Spleen (tissue), 13 donors: Measurements from ENCODE around the gene ZNF679. TPM values are rescaled to one million over a fixed set of nuclear protein-coding genes. Genes with fewer than 3 reads are reported as not detected.
"Not testable (repeated sequence)": the region's sequence is repeated elsewhere in the genome, so short reads cannot be mapped to it uniquely, and the experiment has no call there.

Experiments used
- DNase-seq: peaks from one replicate; pipeline ENCODE4 v3.0.0-alpha.2; 2020
- H3K27ac ChIP-seq, 8 donors: fragments of 200-600 bp; sonication (generic) in 7 of 8; 1 replicate in 4 of 8; 2 replicates in 4 of 8; pipeline versions ENCODE4 v1.5.0 to v1.8.0; 2016 to 2021; ENCODE audit warnings: inconsistent platforms in 4 of 8, mild to moderate bottlenecking in 4 of 8, moderate library complexity in 1 of 8
- H3K27me3 ChIP-seq, 7 donors: fragments of 200-600 bp; sonication (generic) in 6 of 7; replicated peaks in 1 of 7; 1 replicate in 4 of 7; 2 replicates in 3 of 7; pipeline versions ENCODE4 v1.5.0 to v1.8.0; 2016 to 2021; ENCODE audit warnings: inconsistent platforms in 3 of 7, mild to moderate bottlenecking in 1 of 7
- H3K36me3 ChIP-seq, 6 donors: fragments of 200-600 bp; sonication (generic) in 5 of 6; 1 replicate in 4 of 6; 2 replicates in 2 of 6; pipeline versions ENCODE4 v1.5.0 to v1.8.0; 2016 to 2021; ENCODE audit warnings: inconsistent platforms in 2 of 6
- H3K4me1 ChIP-seq, 6 donors: fragments of 200-600 bp; sonication (generic) in 5 of 6; 1 replicate in 3 of 6; 2 replicates in 3 of 6; pipeline versions ENCODE4 v1.5.0 to v1.8.0; 2016 to 2021; ENCODE audit warnings: inconsistent platforms in 3 of 6
- H3K4me3 ChIP-seq, 8 donors: fragments of 200-600 bp; sonication (generic) in 7 of 8; 1 replicate in 4 of 8; 2 replicates in 4 of 8; pipeline versions ENCODE4 v1.5.0 to v1.8.0; 2016 to 2021; ENCODE audit warnings: inconsistent platforms in 4 of 8, mild to moderate bottlenecking in 4 of 8, moderate library complexity in 2 of 8
- H3K9me3 ChIP-seq, 8 donors: fragments of 200-600 bp; sonication (generic) in 7 of 8; 1 replicate in 4 of 8; 2 replicates in 4 of 8; pipeline versions ENCODE4 v1.5.0 to v1.8.0; 2016 to 2021; ENCODE audit warnings: inconsistent platforms in 4 of 8
- POLR2A ChIP-seq, 3 donors: fragments of 450-650 bp; IDR thresholded peaks; one replicate each; pipeline ENCODE4 v1.5.1; 2017; ENCODE audit warnings: antibody characterized with exemption in 3 of 3, mild to moderate bottlenecking in 1 of 3
- POLR2AphosphoS5 ChIP-seq, 3 donors: sonication (generic); formaldehyde crosslinking; IDR thresholded peaks; one replicate each; pipeline ENCODE4 v1.5.1; 2017; ENCODE audit warnings: antibody characterized with exemption in 3 of 3
- WGBS, 5 donors: extraction: QIAGEN DNeasy Blood & Tissue Kit in 3 of 5; methylation state at CpG; one replicate each; pipeline versions ENCODE4 v1.1.5 to v1.1.7; 2013 to 2018; 5-methylcytosine and 5-hydroxymethylcytosine counted together
- intact Hi-C: fragments of 100-400 bp; cut with DNase I; formaldehyde crosslinking; loops from one replicate; pipeline ENCODE4 v1.15.0; 2023; ENCODE audit warnings: low total_unique reads
- long read RNA-seq, 2 donors: transcript quantifications; one replicate each; lab custom pipeline, GENCODE V29; 2026
- polyA plus RNA-seq, 3 donors: library from polyadenylated mRNA; stranded (reverse); fragments of 200-250 nt; gene quantifications; one replicate each; pipeline ENCODE4 v1.2.1, GENCODE V29; 2013
- total RNA-seq, 7 donors: library from RNA; depleted of rRNA in 3 of 7; stranded (reverse); fragments of >200 nt in 3 of 7; fragmentation: NEBNext Ultra II Directional in 4 of 7; extraction: Animal tissue kit (Norgen Biotek cat#: 25700) in 4 of 7; gene quantifications; one replicate each; pipeline versions ENCODE4 v1.1.0 to v1.2.1, GENCODE V29; 2016 to 2021
- TF ChIP-seq, protein P1 (sequence below), 11 experiments: fragments of 200-600 bp in 7 of 11; fragments of 450-650 bp in 4 of 11; sonication (generic) in 4 of 11; IDR thresholded peaks in 8 of 11; conservative IDR thresholded peaks in 3 of 11; 1 replicate in 7 of 11; 2 replicates in 4 of 11; pipeline versions ENCODE4 v1.4.0 to v1.8.0; 2016 to 2021; ENCODE audit warnings: antibody characterized with exemption in 11 of 11, inconsistent platforms in 4 of 11, mild to moderate bottlenecking in 1 of 11
- donor health status: healthy with polysubstance abuse.
- donor health status: DM: no; HTN: no; CAD: no; lungs with moderate emphysema.
- donor health status: DM: no; HTN: no; CAD: no.
- donor health status: Bipolar disorder and iron deficiency.
- donor health status: healthy.
- donor health status: DM: no; HTN: no; CAD: no.
- donor health status: DM: yes; HTN: yes; CAD: no.

Gene ZNF679
- total RNA-seq = not detected
- polyA plus RNA-seq = not detected
- long read RNA-seq, donor 1 = 0 reads
- long read RNA-seq, donor 2 = 0 reads

DNA sequence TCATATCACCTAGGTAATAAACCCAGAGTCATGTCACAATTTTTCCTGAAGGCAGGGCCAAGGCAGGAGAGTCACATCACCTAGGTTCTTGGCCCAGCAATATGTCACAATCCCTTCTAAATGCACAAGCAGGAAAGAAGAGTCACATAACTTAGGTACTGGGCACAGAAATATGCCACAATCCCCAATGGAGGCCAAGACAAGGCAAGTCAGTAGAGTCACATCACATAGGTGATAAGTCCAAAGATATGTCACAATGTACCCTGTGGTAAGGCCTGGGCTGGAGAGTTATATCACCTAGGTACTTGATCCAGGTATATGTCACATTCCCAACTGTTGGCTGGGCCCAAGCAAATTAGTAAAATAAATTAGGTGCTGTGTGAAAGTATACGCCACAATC, at the start of gene ZNF679:
Gene ZNF679 (plus strand): TSS at position 301 of the 400 bp plus-strand sequence. CDS start 20,644 bp downstream, outside the sequence.
- peaks cover 0 to 82% (median 64%) of the 10 kb centered on the region in 8 donors for H3K9me3 ChIP-seq
- WGBS, 5 donors = 88 to 100% (median 95%) methylated on average over 1 of the region's 1 CpG
- H3K27ac ChIP-seq, H3K4me3 ChIP-seq, DNase-seq, H3K27me3 ChIP-seq, intact Hi-C loops, H3K36me3 ChIP-seq, H3K4me1 ChIP-seq: not testable (repeated sequence)

DNA sequence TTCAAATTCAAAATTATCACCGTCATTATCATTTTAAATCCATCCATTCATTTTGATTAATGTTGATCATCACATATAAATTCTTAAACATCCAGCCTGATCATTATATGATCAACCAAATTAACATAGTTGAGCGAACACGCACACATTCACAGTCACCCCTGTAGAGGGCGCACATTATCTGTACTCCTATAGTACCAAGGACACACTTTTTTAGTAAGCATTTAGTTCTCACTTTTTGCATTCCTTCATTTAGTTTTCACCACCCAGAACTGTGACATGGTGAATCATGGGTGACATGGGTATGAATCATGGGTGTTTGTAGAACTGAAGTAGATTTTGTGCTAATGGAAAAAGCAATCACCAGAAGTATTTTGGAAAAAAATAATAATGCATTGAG, 47.3 kb upstream of the ZNF679 start:
- Histone ChIP-seq H3K36me3 (no peaks in the 10 kb centered on the region), H3K27ac (no peak overlapping the region), H3K4me1 (peaks cover 0 to 9% (median 0%) of the 10 kb centered on the region in 6 donors), H3K27me3 (peaks cover 0 to 35% (median 12%) of the 10 kb centered on the region in 7 donors), H3K9me3 (peaks cover 0 to 61% (median 12%) of the 10 kb centered on the region in 8 donors), H3K4me3 (no peak overlapping the region)
- DNase-seq = no peak
- TF ChIP-seq POLR2AphosphoS5 (IDR thresholded peaks at IDR 0.05) (no peak), POLR2A (IDR thresholded peaks at IDR 0.05) (no peak)
- TF ChIP-seq, protein P1, sequence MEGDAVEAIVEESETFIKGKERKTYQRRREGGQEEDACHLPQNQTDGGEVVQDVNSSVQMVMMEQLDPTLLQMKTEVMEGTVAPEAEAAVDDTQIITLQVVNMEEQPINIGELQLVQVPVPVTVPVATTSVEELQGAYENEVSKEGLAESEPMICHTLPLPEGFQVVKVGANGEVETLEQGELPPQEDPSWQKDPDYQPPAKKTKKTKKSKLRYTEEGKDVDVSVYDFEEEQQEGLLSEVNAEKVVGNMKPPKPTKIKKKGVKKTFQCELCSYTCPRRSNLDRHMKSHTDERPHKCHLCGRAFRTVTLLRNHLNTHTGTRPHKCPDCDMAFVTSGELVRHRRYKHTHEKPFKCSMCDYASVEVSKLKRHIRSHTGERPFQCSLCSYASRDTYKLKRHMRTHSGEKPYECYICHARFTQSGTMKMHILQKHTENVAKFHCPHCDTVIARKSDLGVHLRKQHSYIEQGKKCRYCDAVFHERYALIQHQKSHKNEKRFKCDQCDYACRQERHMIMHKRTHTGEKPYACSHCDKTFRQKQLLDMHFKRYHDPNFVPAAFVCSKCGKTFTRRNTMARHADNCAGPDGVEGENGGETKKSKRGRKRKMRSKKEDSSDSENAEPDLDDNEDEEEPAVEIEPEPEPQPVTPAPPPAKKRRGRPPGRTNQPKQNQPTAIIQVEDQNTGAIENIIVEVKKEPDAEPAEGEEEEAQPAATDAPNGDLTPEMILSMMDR (IDR thresholded peaks at IDR 0.05 in 8 of 11, conservative IDR thresholded peaks at IDR 0.05 in 3 of 11) = peak in 6 of 11 experiments; percentile 9 to 38 (median 20)
- 40 to 52% (median 46%) methylated on average over 4 of the region's 4 CpGs for WGBS, 5 donors
- intact Hi-C loops = loop anchor here (10.0 kb wide), 1 partner anchor 434 kb away; no protein-coding TSS in a partner anchor

DNA sequence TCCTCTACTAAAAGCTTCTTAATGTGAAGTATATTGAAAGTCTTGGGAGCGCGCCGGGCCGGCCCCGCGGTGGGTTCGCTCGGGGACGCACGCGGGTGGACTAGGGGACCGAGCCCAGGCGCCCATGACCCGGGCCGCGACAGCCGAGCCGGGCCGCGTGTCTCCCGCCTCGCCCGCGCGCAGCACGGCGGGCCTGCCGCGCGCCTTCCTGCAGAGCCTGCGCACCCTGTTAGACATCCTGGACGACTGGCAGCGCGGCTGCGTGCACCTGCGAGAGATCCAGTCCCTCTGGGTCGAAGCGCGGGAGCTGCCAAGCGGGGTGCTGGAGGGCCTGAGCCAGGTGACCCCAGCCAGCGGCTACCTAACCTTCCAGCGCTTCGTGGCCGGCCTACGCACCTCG, 46.7 kb upstream of the ZNF679 start:
- peaks cover 0 to 62% (median 12%) of the 10 kb centered on the region in 8 donors for H3K9me3 ChIP-seq
- H3K4me3 ChIP-seq = no peak overlapping the region
- no peaks in the 10 kb centered on the region for H3K36me3 ChIP-seq
- H3K27me3 ChIP-seq = peaks cover 0 to 35% (median 12%) of the 10 kb centered on the region in 7 donors
- no peak overlapping the region for H3K27ac ChIP-seq
- WGBS, 5 donors = 36 to 48% (median 46%) methylated on average over 26 to 46 of the region's 46 CpGs
- TF ChIP-seq, protein P1 (IDR thresholded peaks at IDR 0.05 in 8 of 11, conservative IDR thresholded peaks at IDR 0.05 in 3 of 11) = no peak
- TF ChIP-seq POLR2AphosphoS5 (IDR thresholded peaks at IDR 0.05) (no peak), POLR2A (IDR thresholded peaks at IDR 0.05) (no peak)
- H3K4me1 ChIP-seq = peaks cover 0 to 9% (median 0%) of the 10 kb centered on the region in 6 donors
- intact Hi-C loops = loop anchor here (10.0 kb wide), 1 partner anchor 433 kb away; no protein-coding TSS in a partner anchor
- no peak for DNase-seq

DNA sequence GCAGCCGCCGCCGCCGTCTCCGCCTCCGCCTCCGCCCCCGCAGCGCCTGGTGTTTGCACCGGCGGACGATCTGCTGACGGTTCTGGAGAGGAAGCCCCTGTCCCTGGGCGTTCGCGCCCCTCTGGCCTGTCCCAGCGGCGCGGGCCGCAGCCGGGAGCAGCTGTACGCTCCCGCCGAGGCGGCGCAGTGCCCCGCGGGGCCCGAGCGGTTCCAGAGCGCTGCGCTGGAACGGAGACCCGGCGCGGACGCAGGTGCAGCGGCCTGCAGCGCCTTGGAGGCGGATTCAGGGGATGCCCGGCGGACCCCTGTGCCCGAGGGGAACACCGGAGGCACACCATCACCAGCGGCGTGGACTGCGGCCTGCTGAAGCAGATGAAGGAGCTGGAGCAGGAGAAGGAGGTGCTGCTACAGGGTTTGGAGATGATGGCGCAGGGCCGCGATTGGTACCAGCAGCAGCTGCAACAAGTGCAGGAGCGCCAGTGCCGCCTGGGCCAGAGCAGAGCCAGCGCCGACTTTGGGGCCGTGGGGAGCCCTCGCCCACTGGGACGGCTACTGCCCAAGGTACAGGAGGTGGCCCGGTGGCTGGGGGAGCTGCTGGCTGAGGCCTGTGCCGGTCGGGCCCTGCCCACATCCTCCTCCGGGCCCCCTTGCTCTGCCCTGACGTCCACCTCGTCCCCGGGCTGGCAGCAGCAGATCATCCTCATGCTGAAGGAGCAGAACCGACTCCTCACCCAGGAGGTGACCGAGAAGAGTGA, 46.1 kb upstream of the ZNF679 start:
- intact Hi-C loops = loop anchor here (10.0 kb wide), 1 partner anchor 433 kb away; no protein-coding TSS in a partner anchor
- DNase-seq = no peak
- H3K27ac ChIP-seq = no peak overlapping the region
- peaks cover 0 to 35% (median 12%) of the 10 kb centered on the region in 7 donors for H3K27me3 ChIP-seq
- H3K4me3 ChIP-seq = no peak overlapping the region
- no peaks in the 10 kb centered on the region for H3K36me3 ChIP-seq
- H3K9me3 ChIP-seq = peaks cover 0 to 60% (median 15%) of the 10 kb centered on the region in 8 donors
- peaks cover 0 to 9% (median 0%) of the 10 kb centered on the region in 6 donors for H3K4me1 ChIP-seq
- 33 to 45% (median 41%) methylated on average over 35 to 66 of the region's 66 CpGs for WGBS, 5 donors
- TF ChIP-seq POLR2AphosphoS5 (IDR thresholded peaks at IDR 0.05) (no peak), POLR2A (IDR thresholded peaks at IDR 0.05) (no peak)
- TF ChIP-seq, protein P1 (IDR thresholded peaks at IDR 0.05 in 8 of 11, conservative IDR thresholded peaks at IDR 0.05 in 3 of 11) = no peak
